ENCODE data around the gene EGLN2. TPM values are rescaled to one million over a fixed set of nuclear protein-coding genes. Genes with fewer than 3 reads are reported as not detected.

EGLN2 gene
- total RNA-seq, 1 donor from 2014 or later, result 86.1 TPM

- no peak for FAIRE-seq
- Histone ChIP-seq H3K27me3 (ENCODE audit: control insufficient read depth, insufficient read depth, low read length) (no peaks in the 10 kb centered on the region), H3K36me3 (ENCODE audit: control insufficient read depth, insufficient read depth, low read length) (peaks cover 7% of the 10 kb centered on the region), H3K4me3 (ENCODE audit: low read depth, low read length) (peak overlapping the region; percentile 70)
- TF ChIP-seq CTCF (IDR thresholded peaks at IDR 0.05; ENCODE audit: insufficient read depth, low read length, severe bottlenecking), result peak; percentile 19
- peak; percentile 32 for DNase-seq (ENCODE audit: low read depth)
These were observed 868 bp upstream of the EGLN2 start for GRCh38 chr19:40797963-40798682.

GRCh38 chr19:40799558-40800338 is 757 bp downstream of the EGLN2 start:
- peaks cover 7% of the 10 kb centered on the region for H3K36me3 ChIP-seq (ENCODE audit: control insufficient read depth, insufficient read depth, low read length)
- DNase-seq (ENCODE audit: low read depth) (no peak), FAIRE-seq (no peak)
- H3K27me3 ChIP-seq (ENCODE audit: control insufficient read depth, insufficient read depth, low read length), result no peaks in the 10 kb centered on the region
- peak overlapping the region; percentile 70 for H3K4me3 ChIP-seq (ENCODE audit: low read depth, low read length)
- TF ChIP-seq CTCF (IDR thresholded peaks at IDR 0.05; ENCODE audit: insufficient read depth, low read length, severe bottlenecking), result no peak

GRCh38 chr19:40800339-40800996 is 1.5 kb downstream of the EGLN2 start:
- no peak for DNase-seq (ENCODE audit: low read depth)
- FAIRE-seq, result no peak
- H3K36me3 ChIP-seq (ENCODE audit: control insufficient read depth, insufficient read depth, low read length), result peaks cover 9% of the 10 kb centered on the region
- H3K27me3 ChIP-seq (ENCODE audit: control insufficient read depth, insufficient read depth, low read length), result no peaks in the 10 kb centered on the region
- no peak for TF ChIP-seq CTCF (IDR thresholded peaks at IDR 0.05; ENCODE audit: insufficient read depth, low read length, severe bottlenecking)
- peak overlapping the region; percentile 70 for H3K4me3 ChIP-seq (ENCODE audit: low read depth, low read length)

- no peak for DNase-seq (ENCODE audit: low read depth)
- H3K27me3 ChIP-seq (ENCODE audit: control insufficient read depth, insufficient read depth, low read length), result no peaks in the 10 kb centered on the region
- TF ChIP-seq CTCF (IDR thresholded peaks at IDR 0.05; ENCODE audit: insufficient read depth, low read length, severe bottlenecking), result no peak
- FAIRE-seq, result no peak
- peaks cover 9% of the 10 kb centered on the region for H3K36me3 ChIP-seq (ENCODE audit: control insufficient read depth, insufficient read depth, low read length)
- H3K4me3 ChIP-seq (ENCODE audit: low read depth, low read length), result no peak overlapping the region
These were observed 2.0 kb downstream of the EGLN2 start for GRCh38 chr19:40800997-40801377.

GRCh38 chr19:40801426-40802299 is 2.7 kb downstream of the EGLN2 start:
- H3K4me3 ChIP-seq (ENCODE audit: low read depth, low read length), result no peak overlapping the region

More at GRCh38 chr19:40801426-40802299, 2.7 kb downstream of the EGLN2 start:
- no peaks in the 10 kb centered on the region for H3K27me3 ChIP-seq (ENCODE audit: control insufficient read depth, insufficient read depth, low read length)
- no peak for DNase-seq (ENCODE audit: low read depth)
- peaks cover 11% of the 10 kb centered on the region for H3K36me3 ChIP-seq (ENCODE audit: control insufficient read depth, insufficient read depth, low read length)
- TF ChIP-seq CTCF (IDR thresholded peaks at IDR 0.05; ENCODE audit: insufficient read depth, low read length, severe bottlenecking), result no peak
- FAIRE-seq, result no peak

All from bronchial epithelial cell (primary cell).